HepG2 (cell line): ENCODE data around the gene FOXP3. TPM values are rescaled to one million over a fixed set of nuclear protein-coding genes. Genes with fewer than 3 reads are reported as not detected.

Experiments
- ATAC-seq: fragments of 200-7000 bp; cut with Tn5 transposase; 3 replicates; pipeline ENCODE4 v1.9.1; 2020; ENCODE audit warnings: mild to moderate bottlenecking, moderate library complexity
- BruUV-seq: library from RNA; stranded (reverse); fragments of 400-500 nt; replicated peaks from 2 replicates; lab custom pipeline; 2021; lab: Mats Ljungman, UMichigan
- CTCF ChIA-PET: fragments of 300-600 bp; formaldehyde crosslinking; extraction: SDS; loops from one replicate; lab custom pipeline; 2021; ENCODE audit warnings: low total read pairs, inconsistent platforms, low intra/inter-chr PET ratio; lab: Yijun Ruan, JAX
- POLR2A ChIA-PET: fragments of 350-600 bp; sonication (Branson Sonifier 250); formaldehyde crosslinking; loops from one replicate; lab custom pipeline; 2020; ENCODE audit warnings: antibody characterized with exemption, inconsistent platforms; lab: Yijun Ruan, JAX
- DNase-seq: peaks from one replicate; pipeline ENCODE4 v3.0.0-alpha.2; 2015; ENCODE audit warnings: low spot score
- FAIRE-seq: peaks from 3 replicates; lab custom pipeline; 2011; peaks lifted over from hg19 to GRCh38; lab: Jason Lieb, UNC
- H2AFZ ChIP-seq: one replicate; pipeline ENCODE4 v1.6.1; 2011; ENCODE audit warnings: low read length, inconsistent platforms
- H3K27ac ChIP-seq: fragments of 300-600 bp; 3 replicates; pipeline ENCODE4 v1.8.0; 2011; ENCODE audit warnings: mixed run types, mild to moderate bottlenecking, mixed read lengths, low read length, inconsistent platforms; ENCODE audit not compliant: insufficient read depth; ENCODE audit errors: extremely low read length
- H3K27me3 ChIP-seq, 2 experiments: fragments of 200-600 bp in 1 of 2; 2 replicates in 1 of 2; 3 replicates in 1 of 2; pipeline versions ENCODE4 v1.6.0 to v1.8.0; 2011; ENCODE audit warnings: low read length in 2 of 2, mild to moderate bottlenecking in 2 of 2, moderate library complexity in 2 of 2, inconsistent platforms in 1 of 2; ENCODE audit not compliant: insufficient read depth in 2 of 2, control insufficient read depth in 1 of 2
- H3K36me3 ChIP-seq, 2 experiments: fragments of 200-600 bp in 1 of 2; replicated peaks in 1 of 2; 2 replicates in 1 of 2; 3 replicates in 1 of 2; pipeline versions ENCODE4 v1.5.1 to v1.8.0; 2011; ENCODE audit warnings: low read length in 2 of 2, inconsistent platforms in 1 of 2; ENCODE audit not compliant: insufficient read depth in 2 of 2, control insufficient read depth in 1 of 2
- H3K4me1 ChIP-seq: 2 replicates; pipeline ENCODE4 v1.5.1; 2012; ENCODE audit warnings: low read length, inconsistent platforms; ENCODE audit not compliant: insufficient read depth
- H3K4me2 ChIP-seq: 2 replicates; pipeline ENCODE4 v1.6.0; 2011; ENCODE audit warnings: low read depth, low read length, inconsistent platforms
- H3K4me3 ChIP-seq, 3 experiments: fragments of 200-600 bp in 1 of 3; sonication (generic), shearing (Covaris generic) in 1 of 3; replicated peaks in 1 of 3; 2 replicates each; pipeline ENCODE4 v1.5.1; 2011 to 2016; ENCODE audit warnings: low read length in 3 of 3, inconsistent platforms in 2 of 3, low read depth in 2 of 3, mild to moderate bottlenecking in 2 of 3, control low read depth in 1 of 3, mixed read lengths in 1 of 3; ENCODE audit not compliant: insufficient read depth in 1 of 3
- H3K79me2 ChIP-seq: one replicate; pipeline ENCODE4 v1.6.1; 2011; ENCODE audit warnings: low read length, inconsistent platforms; ENCODE audit not compliant: insufficient read depth
- H3K9ac ChIP-seq: 2 replicates; pipeline ENCODE4 v1.6.0; 2011; ENCODE audit warnings: mild to moderate bottlenecking, low read depth, low read length, inconsistent platforms; ENCODE audit not compliant: insufficient read depth
- H3K9me3 ChIP-seq: 2 replicates; pipeline ENCODE4 v1.5.1; 2012; ENCODE audit warnings: mild to moderate bottlenecking, low read length
- H4K20me1 ChIP-seq: 2 replicates; pipeline ENCODE4 v1.6.0; 2011; ENCODE audit warnings: inconsistent platforms, mild to moderate bottlenecking, low read length, moderate library complexity; ENCODE audit not compliant: insufficient read depth
- CEBPZ ChIP-seq: IDR thresholded peaks from 2 replicates; pipeline ENCODE4 v1.6.1; 2012; ENCODE audit warnings: low read length, improper control_type of control experiment
- ELF3 ChIP-seq: IDR thresholded peaks from 2 replicates; pipeline ENCODE4 v1.6.1; 2016; ENCODE audit warnings: missing genetic modification reagents, missing compliant biosample characterization
- FOXM1 ChIP-seq: sonication (generic); formaldehyde crosslinking; IDR thresholded peaks from 2 replicates; pipeline ENCODE4 v1.5.0; 2020; ENCODE audit warnings: missing genetic modification reagents
- JUN ChIP-seq: sonication (generic); formaldehyde crosslinking; IDR thresholded peaks from 2 replicates; pipeline ENCODE4 v1.4.0; 2020; ENCODE audit warnings: mild to moderate bottlenecking, missing genetic modification reagents
- MAX ChIP-seq: IDR thresholded peaks from 2 replicates; pipeline ENCODE4 v1.6.1; 2012; ENCODE audit warnings: inconsistent platforms
- MXD3 ChIP-seq: IDR thresholded peaks from 2 replicates; pipeline ENCODE4 v1.6.1; 2016; ENCODE audit warnings: mild to moderate bottlenecking, missing biosample characterization, missing genetic modification reagents
- SIN3B ChIP-seq: fragments of 150-350 bp; IDR thresholded peaks from 2 replicates; pipeline ENCODE4 v1.6.1; 2014; ENCODE audit warnings: low read length
- TFE3 ChIP-seq: IDR thresholded peaks from 2 replicates; pipeline ENCODE4 v1.6.1; 2016
- ZBTB10 ChIP-seq: sonication (generic); formaldehyde crosslinking; IDR thresholded peaks from 2 replicates; pipeline ENCODE4 v1.4.0; 2020; ENCODE audit warnings: missing genetic modification reagents, borderline replicate concordance
- ZKSCAN1 ChIP-seq: fragments of 150-350 bp; IDR thresholded peaks from 2 replicates; pipeline ENCODE4 v1.6.1; 2014; ENCODE audit warnings: low read length
- ZNF687 ChIP-seq: sonication (generic); formaldehyde crosslinking; IDR thresholded peaks from 2 replicates; pipeline ENCODE4 v1.5.1; 2020; ENCODE audit warnings: mild to moderate bottlenecking, missing genetic modification reagents, moderate library complexity
- WGBS: methylation state at CpG from one replicate; pipeline ENCODE4 v1.1.6; 2017; ENCODE audit warnings: low lambda C conversion rate; 5-methylcytosine and 5-hydroxymethylcytosine counted together
- in situ Hi-C: cut with HindIII; loops from 2 replicates; pipeline ENCODE4 v1.10.0; 2017; ENCODE audit warnings: low pct_unique_long_range_greater_than_20kb; ENCODE audit not compliant: extremely low pct_ligation_motif_present
- intact Hi-C: fragments of 100-400 bp; cut with micrococcal nuclease; formaldehyde crosslinking; loops from one replicate; pipeline ENCODE4 v1.10.0; 2022; ENCODE audit not compliant: unreplicated experiment
- polyA plus RNA-seq, 8 experiments: library from polyadenylated mRNA; depleted of rRNA in 3 of 8; stranded (reverse) in 7 of 8; unstranded in 1 of 8; fragments of >200 nt; fragmentation: Illumina TruSeq in 4 of 8; extraction: Trizol in 4 of 8; gene quantifications; 2 replicates each; pipeline versions ENCODE4 v1.2.1 to v1.2.3, GENCODE V29; 2011 to 2016; ENCODE audit warnings: low read depth in 4 of 8, missing spikeins in 1 of 8, mixed read lengths in 1 of 8; ENCODE audit not compliant: insufficient read depth in 1 of 8
- total RNA-seq, 5 experiments: library from RNA; depleted of rRNA; stranded (reverse); fragments of >200 nt; fragmentation: Illumina TruSeq; extraction: Trizol; gene quantifications; 2 replicates each; pipeline ENCODE4 v1.2.3, GENCODE V29; 2016; ENCODE audit warnings: low read depth in 1 of 5

Gene FOXP3
- total and polyA plus RNA-seq, 2 of the 13 experiments (the other 11 are each of a cell fraction or from before 2014, with no cell fraction given), result 0.04 TPM; not detected in 1

- TF ChIP-seq ZBTB10 (CRISPR knock-in tag), result no peak
- no peak for TF ChIP-seq FOXM1 (CRISPR knock-in tag)
Measured at GRCh38 chrX:49264460-49264859, at the start of gene FOXP3 (continued).

- FAIRE-seq (no peak), DNase-seq (no peak), ATAC-seq (no peak)
- ChIA-PET POLR2A (no interaction called here), CTCF (no interaction called here)
- Histone ChIP-seq H3K9ac (no peak overlapping the region), H3K27ac (no peak overlapping the region), H2AFZ (no peak overlapping the region), H3K36me3 (no peaks in the 10 kb centered on the region), H3K27me3 (no peaks in the 10 kb centered on the region; a peak in 1 of 5 replicates), H4K20me1 (no peaks in the 10 kb centered on the region), H3K79me2 (no peaks in the 10 kb centered on the region), H3K4me2 (no peak overlapping the region), H3K9me3 (no peaks in the 10 kb centered on the region), H3K4me1 (no peaks in the 10 kb centered on the region), H3K4me3 (no peak overlapping the region)
- no TSS peak for BruUV-seq
- intact Hi-C loops (no loop called here), in situ Hi-C loops (no loop called here)
- 17% methylated on average over 2 of the region's 2 CpGs for WGBS
- TF ChIP-seq MAX, result no peak
- no peak for TF ChIP-seq JUN (CRISPR knock-in tag)
- TF ChIP-seq MXD3 (CRISPR knock-in tag), result no peak
- TF ChIP-seq TFE3 (CRISPR knock-in tag), result no peak
- TF ChIP-seq ZNF687, result no peak
- no peak for TF ChIP-seq ELF3 (CRISPR knock-in tag)
- TF ChIP-seq ZKSCAN1, result no peak
- no peak for TF ChIP-seq SIN3B
- no peak for TF ChIP-seq CEBPZ
Measured at GRCh38 chrX:49312176-49312575, 47.7 kb upstream of the FOXP3 start.
